K562 (cell line): Measurements from ENCODE around the gene LSM4. TPM values are rescaled to one million over a fixed set of nuclear protein-coding genes. Genes with fewer than 3 reads are reported as not detected.

Source experiments
- ARHGAP35 ChIP-seq: fragments of 450-650 bp; IDR thresholded peaks from 2 replicates; pipeline ENCODE4 v1.6.1; 2018; ENCODE audit not compliant: partially characterized antibody
- BCL6 ChIP-seq: fragments of 250-450 bp; sonication (Bioruptor Pico); IDR thresholded peaks from 2 replicates; pipeline ENCODE4 v1.4.0; 2020
- CBX1 ChIP-seq: sonication (generic); IDR thresholded peaks from 2 replicates; pipeline ENCODE4 v1.6.1; 2016; ENCODE audit warnings: antibody characterized with exemption, low read depth, mild to moderate bottlenecking
- ETV1 ChIP-seq: fragments of 450-650 bp; conservative IDR thresholded peaks from 2 replicates; pipeline ENCODE4 v1.6.1; 2016; ENCODE audit warnings: missing genetic modification characterization, control low read depth, low read depth, missing compliant biosample characterization
- GTF2E2 ChIP-seq: fragments of 200-800 bp; sonication (Bioruptor generic); IDR thresholded peaks from 2 replicates; pipeline ENCODE4 v1.6.1; 2016; ENCODE audit warnings: missing genetic modification characterization, missing compliant biosample characterization
- HNRNPK ChIP-seq: fragments of 200-400 bp; formaldehyde crosslinking; IDR thresholded peaks from one replicate; pipeline ENCODE4 v1.6.1; 2018; ENCODE audit warnings: mild to moderate bottlenecking, low read depth, low read length; ENCODE audit not compliant: poor library complexity, severe bottlenecking
- NRF1 ChIP-seq, 2 experiments: fragments of 450-650 bp; IDR thresholded peaks in 1 of 2; conservative IDR thresholded peaks in 1 of 2; 2 replicates each; pipeline ENCODE4 v1.6.1; 2014; ENCODE audit warnings: mild to moderate bottlenecking in 2 of 2
- RBFOX2 ChIP-seq: fragments of 200-400 bp; formaldehyde crosslinking; IDR thresholded peaks from 2 replicates; pipeline ENCODE4 v1.6.1; 2017; ENCODE audit warnings: low read depth, mild to moderate bottlenecking, low read length, moderate library complexity
- RUNX1 ChIP-seq: sonication (generic); IDR thresholded peaks from 2 replicates; pipeline ENCODE4 v1.6.1; 2016; ENCODE audit warnings: antibody characterized with exemption, low read depth
- TAF15 ChIP-seq: fragments of 200-400 bp; formaldehyde crosslinking; IDR thresholded peaks from 2 replicates; pipeline ENCODE4 v1.6.1; 2017; ENCODE audit warnings: mild to moderate bottlenecking, low read depth, low read length, moderate library complexity
- ZNF175 ChIP-seq: fragments of 200-800 bp; sonication (Bioruptor generic); IDR thresholded peaks from 2 replicates; pipeline ENCODE4 v1.6.1; 2016; ENCODE audit warnings: low read depth, mild to moderate bottlenecking, missing genetic modification characterization, missing compliant biosample characterization
- ZNF239 ChIP-seq: fragments of 250-450 bp; sonication (Bioruptor Pico); IDR thresholded peaks from 2 replicates; pipeline ENCODE4 v1.4.0; 2020; ENCODE audit warnings: mild to moderate bottlenecking
- ZNF311 ChIP-seq: fragments of 250-450 bp; sonication (Bioruptor Pico); IDR thresholded peaks from 2 replicates; pipeline ENCODE4 v1.4.0; 2020; ENCODE audit warnings: mild to moderate bottlenecking, moderate library complexity
- polyA plus RNA-seq, 8 experiments: library from polyadenylated mRNA; depleted of rRNA in 4 of 8; stranded (reverse) in 5 of 8; unstranded in 3 of 8; fragments of >200 nt; fragmentation: Nextera tagmentation in 2 of 8; fragmentation: Illumina TruSeq in 1 of 8; extraction: Ambion mirVana in 2 of 8; extraction: Trizol in 1 of 8; gene quantifications; 2 replicates each; pipeline versions ENCODE4 v1.2.1 to v1.2.3, GENCODE V29; 2011 to 2014; ENCODE audit warnings: inconsistent platforms in 1 of 8, missing spikeins in 1 of 8
- total RNA-seq, 7 experiments: library from RNA; depleted of rRNA in 6 of 7; stranded (reverse); fragments of >200 nt in 6 of 7; fragmentation: Illumina TruSeq in 2 of 7; extraction: Trizol in 2 of 7; gene quantifications; 2 replicates each; pipeline versions ENCODE4 v1.2.1 to v1.2.3, GENCODE V29; 2011 to 2021; ENCODE audit warnings: low replicate concordance in 1 of 7
- TF ChIP-seq, protein P1 (sequence below), 2 experiments: fragments of 150-350 bp in 1 of 2; IDR thresholded peaks; 2 replicates each; pipeline ENCODE4 v1.6.1; 2012 to 2016; ENCODE audit warnings: low read depth in 2 of 2, low read length in 2 of 2, mild to moderate bottlenecking in 1 of 2, moderate library complexity in 1 of 2
- TF ChIP-seq, protein P2 (sequence below): fragments of 450-650 bp; IDR thresholded peaks from 2 replicates; pipeline ENCODE4 v1.6.1; 2016; ENCODE audit warnings: borderline replicate concordance
- TF ChIP-seq, protein P3 (sequence below): conservative IDR thresholded peaks from 2 replicates; pipeline ENCODE4 v1.6.1; 2011; ENCODE audit warnings: low read depth, mild to moderate bottlenecking, low read length; ENCODE audit not compliant: control insufficient read depth
- TF ChIP-seq, protein P4 (sequence below): fragments of 250-450 bp; sonication (Bioruptor Pico); IDR thresholded peaks from 2 replicates; pipeline ENCODE4 v1.5.0; 2021

Gene LSM4
- total and polyA plus RNA-seq, 9 of the 15 experiments (the other 6 are each of a cell fraction or from before 2014, with no cell fraction given): 11.9 to 763 (median 202) TPM

DNA sequence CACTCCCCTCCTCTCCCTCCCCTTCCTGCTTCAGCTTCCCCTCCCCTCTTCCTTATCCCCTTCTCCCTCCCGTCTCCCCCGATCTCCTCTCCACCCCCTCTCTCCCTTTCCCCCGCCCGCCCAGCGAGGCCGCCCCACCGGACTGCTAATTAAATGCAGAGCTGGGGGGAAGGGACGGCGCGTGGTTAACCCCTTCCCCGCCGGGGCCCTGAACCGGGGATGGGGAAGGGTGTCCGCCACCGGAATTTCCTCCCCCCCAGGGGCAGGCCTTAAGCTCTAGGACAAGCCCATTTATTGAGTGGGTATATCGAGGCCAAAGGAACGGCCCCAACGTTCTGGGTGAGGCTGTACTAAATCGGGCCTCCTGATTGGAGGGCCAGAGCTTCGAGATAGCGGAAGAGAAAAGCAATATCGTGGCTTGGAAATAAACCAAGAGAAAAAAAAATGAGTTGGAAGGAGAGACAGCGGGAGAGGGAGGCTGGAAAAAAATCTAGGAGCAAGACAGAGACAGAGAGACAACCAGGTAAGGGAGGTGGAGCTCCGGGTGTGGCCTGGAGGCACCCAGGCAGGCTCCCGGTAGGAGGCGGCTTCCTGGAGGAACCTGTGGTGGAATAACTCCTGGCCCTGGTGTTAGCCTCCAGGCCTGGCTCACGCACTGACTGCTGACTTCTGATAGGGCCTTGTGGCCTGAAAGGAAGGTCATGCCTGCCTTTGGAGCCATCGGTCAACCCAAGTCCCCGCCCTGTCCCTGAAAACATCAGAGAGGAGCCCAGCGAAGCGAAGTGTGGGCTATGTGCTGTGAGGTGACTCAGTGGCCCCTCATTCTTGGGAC, 29.9 kb downstream of the LSM4 start (continued):
- no peak for TF ChIP-seq HNRNPK
- no peak for TF ChIP-seq RUNX1
- TF ChIP-seq RBFOX2: no peak; the same call in 1 of the 2 replicates
- TF ChIP-seq, protein P1, sequence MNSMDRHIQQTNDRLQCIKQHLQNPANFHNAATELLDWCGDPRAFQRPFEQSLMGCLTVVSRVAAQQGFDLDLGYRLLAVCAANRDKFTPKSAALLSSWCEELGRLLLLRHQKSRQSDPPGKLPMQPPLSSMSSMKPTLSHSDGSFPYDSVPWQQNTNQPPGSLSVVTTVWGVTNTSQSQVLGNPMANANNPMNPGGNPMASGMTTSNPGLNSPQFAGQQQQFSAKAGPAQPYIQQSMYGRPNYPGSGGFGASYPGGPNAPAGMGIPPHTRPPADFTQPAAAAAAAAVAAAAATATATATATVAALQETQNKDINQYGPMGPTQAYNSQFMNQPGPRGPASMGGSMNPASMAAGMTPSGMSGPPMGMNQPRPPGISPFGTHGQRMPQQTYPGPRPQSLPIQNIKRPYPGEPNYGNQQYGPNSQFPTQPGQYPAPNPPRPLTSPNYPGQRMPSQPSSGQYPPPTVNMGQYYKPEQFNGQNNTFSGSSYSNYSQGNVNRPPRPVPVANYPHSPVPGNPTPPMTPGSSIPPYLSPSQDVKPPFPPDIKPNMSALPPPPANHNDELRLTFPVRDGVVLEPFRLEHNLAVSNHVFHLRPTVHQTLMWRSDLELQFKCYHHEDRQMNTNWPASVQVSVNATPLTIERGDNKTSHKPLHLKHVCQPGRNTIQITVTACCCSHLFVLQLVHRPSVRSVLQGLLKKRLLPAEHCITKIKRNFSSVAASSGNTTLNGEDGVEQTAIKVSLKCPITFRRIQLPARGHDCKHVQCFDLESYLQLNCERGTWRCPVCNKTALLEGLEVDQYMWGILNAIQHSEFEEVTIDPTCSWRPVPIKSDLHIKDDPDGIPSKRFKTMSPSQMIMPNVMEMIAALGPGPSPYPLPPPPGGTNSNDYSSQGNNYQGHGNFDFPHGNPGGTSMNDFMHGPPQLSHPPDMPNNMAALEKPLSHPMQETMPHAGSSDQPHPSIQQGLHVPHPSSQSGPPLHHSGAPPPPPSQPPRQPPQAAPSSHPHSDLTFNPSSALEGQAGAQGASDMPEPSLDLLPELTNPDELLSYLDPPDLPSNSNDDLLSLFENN (IDR thresholded peaks at IDR 0.05; ENCODE audit: low read depth in 2 of 2, low read length in 2 of 2): 0 out of 4 replicates have a peak, but pooled peaks of 1 of the 2 experiments have one; percentile 7
- peak; percentile 57 to 68; a peak in 3 of 4 replicates for TF ChIP-seq NRF1 (conservative IDR thresholded peaks at IDR 0.05 in 1 of 2, IDR thresholded peaks at IDR 0.05 in 1 of 2)
- no peak for TF ChIP-seq BCL6 (CRISPR knock-in tag)
- TF ChIP-seq TAF15: no peak
- TF ChIP-seq, protein P2, sequence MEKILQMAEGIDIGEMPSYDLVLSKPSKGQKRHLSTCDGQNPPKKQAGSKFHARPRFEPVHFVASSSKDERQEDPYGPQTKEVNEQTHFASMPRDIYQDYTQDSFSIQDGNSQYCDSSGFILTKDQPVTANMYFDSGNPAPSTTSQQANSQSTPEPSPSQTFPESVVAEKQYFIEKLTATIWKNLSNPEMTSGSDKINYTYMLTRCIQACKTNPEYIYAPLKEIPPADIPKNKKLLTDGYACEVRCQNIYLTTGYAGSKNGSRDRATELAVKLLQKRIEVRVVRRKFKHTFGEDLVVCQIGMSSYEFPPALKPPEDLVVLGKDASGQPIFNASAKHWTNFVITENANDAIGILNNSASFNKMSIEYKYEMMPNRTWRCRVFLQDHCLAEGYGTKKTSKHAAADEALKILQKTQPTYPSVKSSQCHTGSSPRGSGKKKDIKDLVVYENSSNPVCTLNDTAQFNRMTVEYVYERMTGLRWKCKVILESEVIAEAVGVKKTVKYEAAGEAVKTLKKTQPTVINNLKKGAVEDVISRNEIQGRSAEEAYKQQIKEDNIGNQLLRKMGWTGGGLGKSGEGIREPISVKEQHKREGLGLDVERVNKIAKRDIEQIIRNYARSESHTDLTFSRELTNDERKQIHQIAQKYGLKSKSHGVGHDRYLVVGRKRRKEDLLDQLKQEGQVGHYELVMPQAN: no peak; the same call in 1 of the 2 replicates
- no peak for TF ChIP-seq ZNF311 (CRISPR knock-in tag)
- TF ChIP-seq ZNF175 (CRISPR knock-in tag): peak; percentile 53; the same call in 1 of the 2 replicates
- TF ChIP-seq, protein P3, sequence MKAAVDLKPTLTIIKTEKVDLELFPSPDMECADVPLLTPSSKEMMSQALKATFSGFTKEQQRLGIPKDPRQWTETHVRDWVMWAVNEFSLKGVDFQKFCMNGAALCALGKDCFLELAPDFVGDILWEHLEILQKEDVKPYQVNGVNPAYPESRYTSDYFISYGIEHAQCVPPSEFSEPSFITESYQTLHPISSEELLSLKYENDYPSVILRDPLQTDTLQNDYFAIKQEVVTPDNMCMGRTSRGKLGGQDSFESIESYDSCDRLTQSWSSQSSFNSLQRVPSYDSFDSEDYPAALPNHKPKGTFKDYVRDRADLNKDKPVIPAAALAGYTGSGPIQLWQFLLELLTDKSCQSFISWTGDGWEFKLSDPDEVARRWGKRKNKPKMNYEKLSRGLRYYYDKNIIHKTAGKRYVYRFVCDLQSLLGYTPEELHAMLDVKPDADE: peak; percentile 34; the same call in 1 of the 2 replicates
- 0 out of 2 replicates have a peak, but pooled peaks have one; percentile 26 for TF ChIP-seq GTF2E2 (tag)
- TF ChIP-seq ZNF239: no peak
- TF ChIP-seq CBX1: peak; percentile 34; the same call in 1 of the 2 replicates
- TF ChIP-seq ETV1: peak; percentile 83
- TF ChIP-seq ARHGAP35: no peak
- TF ChIP-seq, protein P4, sequence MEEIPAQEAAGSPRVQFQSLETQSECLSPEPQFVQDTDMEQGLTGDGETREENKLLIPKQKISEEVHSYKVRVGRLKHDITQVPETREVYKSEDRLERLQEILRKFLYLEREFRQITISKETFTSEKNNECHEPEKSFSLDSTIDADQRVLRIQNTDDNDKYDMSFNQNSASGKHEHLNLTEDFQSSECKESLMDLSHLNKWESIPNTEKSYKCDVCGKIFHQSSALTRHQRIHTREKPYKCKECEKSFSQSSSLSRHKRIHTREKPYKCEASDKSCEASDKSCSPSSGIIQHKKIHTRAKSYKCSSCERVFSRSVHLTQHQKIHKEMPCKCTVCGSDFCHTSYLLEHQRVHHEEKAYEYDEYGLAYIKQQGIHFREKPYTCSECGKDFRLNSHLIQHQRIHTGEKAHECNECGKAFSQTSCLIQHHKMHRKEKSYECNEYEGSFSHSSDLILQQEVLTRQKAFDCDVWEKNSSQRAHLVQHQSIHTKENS: no peak
